ENCODE data around the gene TTLL10.

- TF ChIP-seq CTCF (IDR thresholded peaks at IDR 0.05; ENCODE audit: insufficient read depth, low read length) (no peak), REST (IDR thresholded peaks at IDR 0.05; ENCODE audit: insufficient replicate concordance, low read depth) (no peak)
Measured at GRCh38 chr1:1215881-1216605, 42.4 kb downstream of the TTLL10 start.

Data from HL-60 (cell line).